GM12873 (cell line): ENCODE results near the gene OPTC.

Experiments used
- TF ChIP-seq, protein P1 (sequence below): IDR thresholded peaks from 2 replicates; pipeline ENCODE4 v1.5.1; 2012; ENCODE audit warnings: low read depth, mild to moderate bottlenecking, moderate library complexity, low read length, control low read depth; ENCODE audit not compliant: insufficient read depth; ENCODE audit errors: missing control alignments

OPTC gene

DNA sequence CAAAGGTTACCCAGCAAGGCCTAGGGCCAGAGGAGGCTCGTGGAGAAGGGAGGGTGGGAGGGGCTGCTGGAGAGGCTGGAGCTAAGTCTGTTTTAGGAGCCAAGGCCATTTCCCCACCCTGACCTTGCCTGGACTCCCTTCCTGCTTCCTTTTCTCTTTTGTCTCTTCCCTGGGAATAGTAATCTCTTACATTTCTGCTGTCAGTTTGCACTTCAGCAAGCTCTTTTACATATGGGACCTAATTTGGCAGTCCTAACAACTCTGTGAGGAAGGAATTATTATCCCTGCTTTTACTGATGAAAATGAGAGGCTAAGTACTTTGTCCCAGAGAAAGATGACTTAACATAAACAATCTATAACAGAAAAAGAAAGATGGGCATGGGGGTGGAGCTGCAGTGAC, 13.8 kb downstream of the OPTC start:
- TF ChIP-seq, protein P1, sequence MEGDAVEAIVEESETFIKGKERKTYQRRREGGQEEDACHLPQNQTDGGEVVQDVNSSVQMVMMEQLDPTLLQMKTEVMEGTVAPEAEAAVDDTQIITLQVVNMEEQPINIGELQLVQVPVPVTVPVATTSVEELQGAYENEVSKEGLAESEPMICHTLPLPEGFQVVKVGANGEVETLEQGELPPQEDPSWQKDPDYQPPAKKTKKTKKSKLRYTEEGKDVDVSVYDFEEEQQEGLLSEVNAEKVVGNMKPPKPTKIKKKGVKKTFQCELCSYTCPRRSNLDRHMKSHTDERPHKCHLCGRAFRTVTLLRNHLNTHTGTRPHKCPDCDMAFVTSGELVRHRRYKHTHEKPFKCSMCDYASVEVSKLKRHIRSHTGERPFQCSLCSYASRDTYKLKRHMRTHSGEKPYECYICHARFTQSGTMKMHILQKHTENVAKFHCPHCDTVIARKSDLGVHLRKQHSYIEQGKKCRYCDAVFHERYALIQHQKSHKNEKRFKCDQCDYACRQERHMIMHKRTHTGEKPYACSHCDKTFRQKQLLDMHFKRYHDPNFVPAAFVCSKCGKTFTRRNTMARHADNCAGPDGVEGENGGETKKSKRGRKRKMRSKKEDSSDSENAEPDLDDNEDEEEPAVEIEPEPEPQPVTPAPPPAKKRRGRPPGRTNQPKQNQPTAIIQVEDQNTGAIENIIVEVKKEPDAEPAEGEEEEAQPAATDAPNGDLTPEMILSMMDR, result no peak

DNA sequence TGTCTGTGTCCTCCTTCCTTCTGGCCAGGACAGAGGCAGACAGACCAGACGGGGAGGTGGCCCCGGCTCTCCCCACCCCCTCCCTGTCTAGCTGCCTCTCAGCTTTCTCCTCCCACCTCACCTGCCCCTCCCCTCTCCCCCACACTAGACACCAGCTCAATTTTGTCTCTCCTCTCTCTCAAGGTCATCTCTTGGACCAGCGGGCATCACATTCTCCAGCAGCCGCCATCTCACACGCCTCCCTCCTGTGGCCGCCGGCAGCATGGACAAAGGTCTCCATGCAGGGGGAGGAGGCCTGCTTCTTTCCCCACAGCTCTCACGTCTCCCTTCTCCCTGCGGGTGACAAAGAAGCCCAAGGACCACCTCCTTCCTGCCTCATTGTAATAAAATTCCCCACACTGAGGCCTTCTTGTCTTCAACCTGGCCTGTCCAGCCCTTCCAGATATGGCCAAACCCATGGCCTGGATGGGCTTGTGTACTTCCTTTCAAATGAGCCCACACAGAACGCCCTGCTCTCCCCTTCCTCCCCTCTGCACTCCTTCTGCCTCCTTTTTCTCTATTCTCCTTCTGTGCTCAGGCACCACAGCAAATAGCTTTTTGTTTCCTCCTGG, 14.6 kb downstream of the OPTC start:
- TF ChIP-seq, protein P1, result no peak

DNA sequence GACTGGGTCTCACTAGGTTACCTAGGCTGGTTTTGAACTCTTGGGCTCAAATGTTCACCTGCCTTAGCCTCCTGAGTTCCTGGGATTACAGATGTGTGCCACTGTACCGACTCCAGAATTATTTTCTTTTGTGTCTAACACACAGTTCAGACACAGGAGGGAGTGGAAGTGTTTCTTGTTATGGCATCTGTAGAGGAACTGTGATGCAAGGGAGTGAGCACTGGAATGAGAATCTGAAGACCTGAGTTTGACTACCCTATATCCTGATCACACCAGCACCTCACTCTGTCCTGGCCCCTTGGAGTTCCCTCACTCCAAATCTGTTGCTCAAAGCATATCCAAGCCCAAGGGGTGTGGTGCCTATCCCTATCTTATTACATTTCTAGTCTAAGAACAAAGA, 15.2 kb downstream of the OPTC start:
- TF ChIP-seq, protein P1, result no peak

DNA sequence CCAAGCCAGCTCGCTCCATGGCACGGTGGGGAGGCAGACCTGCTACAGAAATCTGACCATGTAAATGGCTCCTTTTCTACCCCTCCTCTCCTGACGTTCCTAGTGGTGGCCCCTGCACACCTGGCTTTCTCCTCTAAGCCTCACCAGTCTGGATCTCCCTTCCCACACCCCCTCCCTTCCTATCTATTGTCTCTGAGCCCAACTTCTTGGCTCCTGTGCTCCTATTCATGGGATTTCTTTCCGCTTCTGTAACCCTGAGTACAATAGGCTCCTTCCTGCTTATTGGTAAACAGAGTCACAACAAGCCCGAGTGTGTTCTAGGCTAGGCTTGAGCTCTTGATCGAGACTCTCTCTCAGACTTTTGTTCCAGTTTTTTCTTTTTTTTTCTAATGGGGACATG, 17.6 kb downstream of the OPTC start:
- TF ChIP-seq, protein P1, result no peak

DNA sequence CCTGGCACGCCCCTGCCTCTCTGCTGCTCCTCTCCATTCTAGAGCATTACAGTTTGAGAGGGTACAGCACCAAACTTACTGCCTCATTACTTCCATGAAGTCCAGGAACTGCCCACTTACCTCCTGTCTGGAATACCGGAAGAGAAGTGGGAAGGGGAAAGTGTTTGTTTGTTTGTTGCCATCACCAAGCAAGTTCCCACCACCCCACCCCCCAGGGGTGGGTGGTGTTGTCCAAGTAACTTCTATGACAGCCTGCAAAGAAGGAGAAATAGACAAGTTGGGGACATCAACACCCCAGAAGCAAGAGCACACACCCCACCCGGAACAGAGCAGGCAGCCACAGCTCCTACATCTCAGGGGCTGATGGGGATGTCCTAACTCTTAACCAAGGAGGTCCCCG, 18.0 kb downstream of the OPTC start:
- TF ChIP-seq, protein P1, result no peak

DNA sequence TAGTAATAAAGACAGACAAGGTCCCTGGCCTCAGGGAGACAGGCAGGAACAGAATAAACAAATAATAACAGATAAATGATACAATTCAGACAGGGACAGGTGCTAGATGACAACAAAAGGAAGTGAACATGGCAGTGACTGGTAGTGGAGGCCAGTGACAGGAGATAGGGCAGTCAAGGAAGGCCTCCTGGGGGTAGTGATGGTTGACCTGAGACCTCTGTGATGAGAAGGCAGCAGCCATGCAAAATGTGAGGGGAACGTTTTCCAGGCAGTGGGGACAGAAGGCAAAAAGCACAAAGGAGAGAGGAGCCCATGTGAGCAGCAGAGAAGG, 18.5 kb downstream of the OPTC start:
- TF ChIP-seq, protein P1, result no peak

DNA sequence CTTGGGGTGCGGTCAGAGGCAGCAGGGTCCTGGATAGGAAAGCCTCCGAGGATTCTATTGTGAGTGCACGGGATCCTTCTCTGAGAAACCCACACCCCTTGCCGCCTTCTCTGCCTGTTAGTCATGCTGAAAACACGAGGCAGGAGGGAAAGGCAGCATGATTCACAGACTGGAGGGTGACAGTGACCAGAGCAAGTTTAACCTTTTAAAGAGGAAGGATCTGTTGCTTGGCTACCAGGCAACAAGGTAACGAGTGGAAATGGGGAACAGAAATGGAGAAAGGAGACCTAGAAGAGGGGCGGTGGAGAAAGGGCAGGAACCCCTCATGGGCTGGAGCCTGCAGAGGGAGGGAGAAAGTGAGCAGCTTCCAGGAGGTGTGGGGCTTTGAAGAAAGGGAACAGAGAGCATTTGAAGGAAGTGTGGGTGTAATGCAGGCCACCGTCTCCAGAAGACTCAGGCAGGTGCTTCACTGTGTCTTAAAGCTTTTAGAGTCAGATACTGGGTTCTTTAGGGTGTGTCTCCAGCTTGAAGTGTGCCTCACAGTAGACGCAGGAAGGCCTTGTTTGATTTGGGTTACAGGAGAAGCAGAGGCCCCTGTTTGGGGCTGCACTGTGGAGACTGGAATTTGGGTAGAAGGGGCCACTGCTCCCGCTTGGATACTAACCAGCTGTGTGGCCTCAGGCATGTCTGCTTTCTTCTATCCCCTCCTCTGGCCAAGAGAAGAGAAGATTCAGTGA, 19.1 kb downstream of the OPTC start:
- TF ChIP-seq, protein P1, result no peak
